NCI-H2196 treated with DMSO at 0.1 percent for 48 hours (cell line): Measurements from ENCODE around the gene ZBTB46.

Experiments used
- DNase-seq: peaks from one replicate; lab custom pipeline; 2025; ENCODE audit not compliant: unreplicated experiment; lab: John Stamatoyannopoulos, UW

The ZBTB46 gene

DNA sequence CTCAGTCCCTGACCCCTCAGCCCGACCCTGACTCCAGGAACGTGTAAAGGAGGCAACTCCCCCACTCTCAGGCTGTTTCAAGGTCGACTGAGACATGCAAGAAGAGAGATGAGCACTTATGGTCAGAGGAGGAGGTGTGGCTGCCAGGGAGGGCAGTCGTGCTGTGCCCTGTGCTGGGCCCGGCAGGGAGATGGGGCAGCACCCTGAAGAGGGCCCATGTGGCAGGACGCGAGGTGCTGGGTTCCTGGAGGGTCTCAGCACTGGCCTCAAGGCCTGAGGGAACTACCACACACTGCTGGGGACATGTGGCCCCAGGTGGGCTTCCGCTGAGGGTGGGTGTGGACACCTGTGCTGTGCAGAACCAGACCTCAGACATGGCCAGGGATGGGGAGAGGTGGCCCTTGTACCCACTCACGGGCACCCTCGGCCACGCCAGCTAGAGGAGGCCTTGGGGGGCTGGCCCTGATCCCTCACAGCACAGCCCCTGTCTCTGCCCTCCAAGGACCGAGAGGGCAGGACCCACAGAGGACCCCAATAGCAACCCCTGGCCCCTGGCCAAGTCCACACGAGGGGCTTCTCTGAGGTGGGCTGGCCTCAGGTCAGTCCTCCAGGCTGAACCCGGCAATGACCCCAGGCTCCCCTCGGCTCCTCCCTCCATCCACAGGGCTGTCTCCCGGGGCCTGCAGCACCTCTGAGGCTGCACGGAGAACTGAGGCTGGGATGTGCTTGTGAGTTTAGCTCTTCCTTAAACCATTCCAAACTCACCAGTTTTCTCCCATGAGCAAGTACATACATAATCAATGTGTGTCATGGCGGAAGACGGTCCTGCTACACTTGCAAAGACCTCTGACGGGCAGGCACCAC, 82.8 kb downstream of the ZBTB46 start:
- DNase-seq: no peak

DNA sequence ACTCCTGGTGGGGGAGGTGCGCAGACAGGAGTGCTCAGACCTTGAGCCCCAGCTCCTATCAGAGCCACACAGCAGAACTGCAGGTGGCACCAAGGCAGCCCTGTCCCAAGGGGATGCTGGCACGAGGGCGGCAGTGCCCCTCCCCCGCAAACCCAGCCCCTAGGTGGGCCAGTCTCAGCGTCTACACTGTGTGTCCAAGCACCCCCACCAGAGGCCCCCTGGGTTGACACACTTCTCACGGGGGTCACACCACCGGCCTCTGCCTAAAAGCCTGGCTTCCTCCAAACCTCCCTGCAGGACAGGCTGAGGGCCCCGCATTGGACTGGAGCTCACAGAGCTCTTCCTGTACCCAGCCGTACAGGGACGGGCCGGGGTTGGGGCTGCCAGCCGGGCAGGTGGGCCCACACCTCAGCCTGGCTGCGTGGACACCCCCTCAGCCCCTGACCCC, 83.4 kb downstream of the ZBTB46 start:
- no peak for DNase-seq

DNA sequence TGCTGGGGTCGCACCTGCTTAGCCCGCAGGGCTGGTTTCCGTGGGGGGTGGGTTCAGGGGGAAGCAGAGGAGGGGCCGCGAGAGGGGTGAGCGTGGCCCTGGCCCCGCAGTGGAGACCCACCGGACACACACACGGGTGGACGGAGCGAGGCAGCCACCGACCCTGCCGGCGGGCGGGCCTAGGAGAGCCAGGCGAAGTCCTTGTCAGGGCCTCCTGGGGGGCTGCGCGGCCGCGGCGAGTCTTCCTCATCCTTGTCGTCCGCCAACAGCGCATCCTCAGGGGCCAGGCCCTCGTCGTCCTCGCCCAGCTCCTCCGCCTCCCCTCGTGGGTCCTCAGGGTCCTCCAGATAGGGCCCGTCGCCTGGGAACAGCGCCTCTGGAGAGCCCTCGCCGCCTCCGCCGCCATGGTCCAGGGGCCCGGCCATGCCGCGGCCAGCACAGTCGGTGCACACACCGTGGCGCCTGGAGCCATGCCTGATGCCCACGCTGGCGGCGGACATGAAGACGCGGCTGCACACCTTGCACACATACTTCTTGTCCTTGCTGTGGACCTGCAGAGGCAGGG, 84.2 kb downstream of the ZBTB46 start:
- DNase-seq: no peak

DNA sequence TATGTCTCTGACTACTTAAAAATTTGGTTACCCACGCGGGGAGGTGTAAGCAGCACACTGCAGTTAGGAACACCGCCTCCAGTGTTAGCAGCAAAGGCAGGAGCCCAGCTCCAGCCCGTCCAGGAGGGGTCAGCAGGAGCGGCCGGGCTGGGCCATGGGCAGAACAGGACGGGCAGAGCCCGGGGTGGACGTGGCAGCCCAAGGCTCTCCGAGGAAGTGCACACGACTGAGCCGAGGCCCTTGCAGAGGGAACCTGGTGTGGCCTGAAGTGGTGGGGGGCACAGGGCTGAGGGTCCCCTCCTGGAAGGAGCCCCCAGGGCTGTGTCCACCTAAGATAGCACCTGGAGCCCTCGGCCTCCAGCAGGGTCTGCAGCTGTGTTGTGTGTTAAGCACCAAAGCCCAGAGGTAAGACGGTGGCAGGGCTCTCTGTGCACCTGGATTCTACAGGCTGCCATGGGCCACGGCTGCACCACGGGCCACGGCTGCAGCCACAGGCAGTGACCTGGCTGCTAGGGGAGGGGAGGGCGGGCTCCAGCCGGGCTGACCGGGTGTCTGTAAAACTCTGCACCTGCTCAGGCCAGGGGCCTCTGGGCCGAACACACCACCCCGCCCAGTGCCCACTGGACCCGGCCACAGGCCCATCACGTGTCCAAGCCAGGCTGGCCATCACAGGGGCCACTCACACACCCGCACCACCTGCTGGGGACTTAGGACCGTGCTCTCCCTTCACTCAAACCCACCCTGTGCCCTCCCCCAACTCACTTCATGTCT, 84.9 kb downstream of the ZBTB46 start:
- no peak for DNase-seq

DNA sequence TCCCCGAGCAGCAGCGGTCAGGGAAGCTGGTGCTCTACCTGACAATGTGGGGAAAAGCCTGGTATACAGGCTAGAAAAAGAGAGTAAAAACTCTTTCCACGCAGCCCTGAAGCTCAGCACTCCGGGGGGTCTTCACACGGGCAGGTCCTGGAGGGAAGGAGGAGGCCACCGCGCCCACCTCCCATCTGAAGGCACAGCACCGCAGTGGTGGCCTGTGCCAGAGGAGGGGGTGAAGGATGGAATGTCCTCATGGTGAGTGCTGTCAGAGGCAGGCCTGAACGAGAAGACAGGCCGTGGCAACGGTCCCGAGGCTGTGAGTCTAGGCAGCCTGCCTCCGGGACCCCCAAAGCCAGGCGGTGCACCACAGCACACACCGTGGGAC, 85.6 kb downstream of the ZBTB46 start:
- DNase-seq: no peak

DNA sequence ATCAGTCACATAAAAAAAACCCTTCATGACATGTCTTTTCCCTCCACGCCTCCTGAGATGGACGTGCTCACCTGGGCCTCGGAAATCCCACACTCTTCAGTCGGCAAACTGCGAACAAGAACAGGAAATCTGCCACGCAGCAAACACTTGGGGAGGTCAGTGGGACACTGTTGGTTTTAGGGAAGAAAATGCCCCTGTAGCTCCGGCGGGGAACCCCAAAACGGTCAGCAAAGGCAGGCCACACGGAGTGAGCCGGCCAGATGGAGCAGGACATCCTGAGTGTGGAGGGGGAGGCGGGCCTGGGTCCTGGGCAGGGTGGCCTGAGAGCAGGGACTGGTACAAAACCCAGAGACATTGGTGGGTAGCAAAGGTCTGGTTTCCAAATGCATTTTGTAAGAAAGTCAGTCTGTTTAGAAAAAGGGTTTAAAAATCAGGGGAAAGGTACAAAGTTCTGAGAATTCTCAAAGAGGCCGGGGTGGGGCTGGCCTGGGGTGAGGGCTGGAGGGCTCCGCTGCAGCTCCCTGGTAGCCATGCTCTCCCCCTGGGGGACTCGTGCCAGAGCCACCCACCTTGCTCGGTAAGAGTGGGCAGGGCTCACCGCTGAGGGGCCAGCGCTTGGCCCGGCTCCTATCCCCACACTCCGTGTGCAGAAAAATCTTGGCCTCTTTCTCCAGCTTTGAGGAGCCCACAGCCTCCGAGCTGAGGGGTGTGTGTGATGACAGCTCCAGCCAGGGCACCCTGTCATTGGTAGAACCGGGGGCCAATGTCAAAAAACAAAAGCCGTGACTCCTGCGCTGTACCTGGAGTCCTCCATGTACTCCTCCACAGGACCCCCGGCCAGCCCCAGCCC, 86.3 kb downstream of the ZBTB46 start:
- no peak for DNase-seq

DNA sequence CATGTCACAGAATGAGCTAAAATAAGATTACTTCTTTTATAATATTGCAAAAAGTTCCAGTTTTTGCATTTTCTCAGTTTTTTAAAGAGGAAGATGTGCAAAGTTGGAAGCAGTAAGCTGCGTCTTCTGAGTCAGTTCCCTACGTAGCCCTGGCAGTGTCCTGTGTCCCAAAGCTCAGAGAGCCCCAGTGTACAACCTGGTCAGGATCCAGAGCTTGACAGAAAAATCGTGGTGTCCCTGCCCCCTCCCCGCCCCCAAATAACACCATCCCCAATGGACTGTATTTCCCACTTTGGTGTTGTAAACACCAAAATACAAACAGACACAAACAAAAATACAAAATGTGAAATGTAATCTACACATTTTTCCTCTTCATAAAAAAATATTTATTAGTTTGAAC, 86.9 kb downstream of the ZBTB46 start:
- DNase-seq: no peak

DNA sequence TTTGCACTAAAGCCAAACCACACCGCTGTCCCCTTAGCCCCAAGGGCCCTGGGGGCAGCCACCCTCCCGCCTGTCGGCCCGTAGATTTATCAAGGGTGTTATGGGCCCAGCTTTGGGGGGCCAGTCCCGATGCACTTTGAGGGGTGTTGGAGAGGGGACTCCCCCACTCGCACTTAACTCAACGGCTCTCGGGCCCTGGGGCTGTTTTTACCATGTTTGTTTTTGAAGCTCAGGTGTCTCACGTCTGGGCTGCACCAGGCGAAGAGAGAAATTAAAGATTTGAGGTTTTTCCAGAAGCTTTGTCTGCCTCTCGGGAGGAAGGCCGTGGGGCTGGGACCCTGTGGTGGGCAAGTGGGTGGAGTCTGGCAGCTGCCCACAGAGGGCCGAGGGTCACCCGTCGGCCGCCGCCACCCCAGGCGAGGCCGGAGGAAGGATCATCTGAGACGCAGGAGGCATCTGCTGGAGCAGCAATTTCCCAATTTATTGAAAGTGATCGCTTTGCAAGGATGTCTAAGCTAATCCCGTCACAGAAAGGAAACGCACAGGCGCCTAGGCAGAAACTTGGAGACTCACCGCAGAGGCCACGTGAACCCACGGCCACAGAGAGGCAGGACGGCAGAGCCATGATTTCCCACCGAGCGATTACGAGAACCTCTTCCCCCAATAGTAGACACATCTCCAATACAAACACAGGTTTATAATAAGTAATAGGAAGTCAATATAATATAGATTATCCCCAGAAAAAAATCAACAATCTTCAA, 87.7 kb downstream of the ZBTB46 start:
- no peak for DNase-seq

DNA sequence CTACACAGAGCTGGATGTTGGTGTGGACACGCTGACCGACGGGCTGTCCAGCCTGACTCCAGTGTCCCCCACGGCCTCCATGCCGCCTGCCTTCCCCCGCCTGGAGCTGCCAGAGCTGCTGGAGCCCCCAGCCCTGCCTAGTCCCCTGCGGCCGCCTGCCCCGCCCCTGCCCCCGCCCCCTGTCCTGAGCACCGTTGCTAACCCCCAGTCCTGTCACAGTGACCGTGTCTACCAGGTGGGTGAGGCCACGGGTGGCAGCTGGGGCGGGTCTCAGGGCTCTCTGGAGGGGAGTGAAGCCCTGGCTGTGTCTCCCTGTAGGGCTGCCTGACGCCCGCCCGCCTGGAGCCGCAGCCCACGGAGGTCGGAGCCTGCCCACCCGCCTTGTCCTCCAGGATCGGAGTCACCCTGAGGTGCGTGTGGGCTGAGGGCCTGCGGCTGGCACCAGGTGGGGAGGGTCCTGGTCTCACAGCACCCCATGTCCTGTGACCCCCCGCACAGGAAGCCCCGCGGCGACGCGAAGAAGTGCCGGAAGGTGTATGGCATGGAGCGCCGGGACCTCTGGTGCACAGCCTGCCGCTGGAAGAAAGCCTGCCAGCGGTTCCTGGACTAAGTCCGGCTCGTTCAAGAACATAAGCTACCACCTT, 88.6 kb downstream of the ZBTB46 start:
- DNase-seq: no peak

DNA sequence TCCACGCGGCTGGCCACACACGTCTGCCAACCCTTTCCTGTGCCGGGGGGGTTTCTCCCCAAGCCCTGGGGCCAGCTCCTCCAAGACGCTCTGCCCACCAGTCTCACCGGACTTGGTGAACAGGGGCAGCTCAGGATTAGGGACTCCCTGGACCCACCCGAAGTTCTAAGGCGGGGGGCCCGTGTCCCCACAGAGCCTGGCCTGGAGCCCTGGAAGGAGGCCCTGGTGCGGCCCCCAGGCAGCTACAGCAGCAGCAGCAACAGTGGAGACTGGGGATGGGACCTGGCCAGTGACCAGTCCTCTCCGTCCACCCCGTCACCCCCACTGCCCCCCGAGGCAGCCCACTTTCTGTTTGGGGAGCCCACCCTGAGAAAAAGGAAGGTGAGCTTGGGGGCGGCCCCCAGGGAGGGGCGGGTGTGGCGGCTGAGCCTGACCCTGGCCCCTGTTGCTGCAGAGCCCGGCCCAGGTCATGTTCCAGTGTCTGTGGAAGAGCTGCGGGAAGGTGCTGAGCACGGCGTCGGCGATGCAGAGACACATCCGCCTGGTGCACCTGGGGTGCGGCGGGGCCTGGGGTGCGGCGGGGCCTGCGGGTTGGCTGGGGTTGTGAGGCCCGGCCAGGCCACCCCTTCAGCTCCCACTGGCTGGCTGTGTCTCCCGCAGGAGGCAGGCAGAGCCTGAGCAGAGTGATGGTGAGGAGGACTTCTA, 89.2 kb downstream of the ZBTB46 start:
- no peak for DNase-seq

DNA sequence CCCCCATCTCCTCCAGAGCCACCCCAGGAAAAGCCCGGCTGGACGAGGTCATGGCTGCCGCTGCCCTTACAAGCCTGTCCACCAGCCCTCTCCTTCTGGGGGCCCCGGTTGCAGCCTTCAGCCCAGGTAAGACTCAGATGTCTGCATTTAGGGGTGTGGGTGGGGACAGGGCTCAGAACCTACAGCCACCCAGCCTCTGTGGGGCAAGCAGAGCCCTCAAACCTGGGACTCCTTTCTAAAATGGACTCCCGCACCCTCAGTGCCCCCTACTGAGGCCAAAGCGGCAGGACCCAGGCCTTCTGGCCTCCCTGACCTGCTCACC, 89.7 kb downstream of the ZBTB46 start:
- DNase-seq: no peak

DNA sequence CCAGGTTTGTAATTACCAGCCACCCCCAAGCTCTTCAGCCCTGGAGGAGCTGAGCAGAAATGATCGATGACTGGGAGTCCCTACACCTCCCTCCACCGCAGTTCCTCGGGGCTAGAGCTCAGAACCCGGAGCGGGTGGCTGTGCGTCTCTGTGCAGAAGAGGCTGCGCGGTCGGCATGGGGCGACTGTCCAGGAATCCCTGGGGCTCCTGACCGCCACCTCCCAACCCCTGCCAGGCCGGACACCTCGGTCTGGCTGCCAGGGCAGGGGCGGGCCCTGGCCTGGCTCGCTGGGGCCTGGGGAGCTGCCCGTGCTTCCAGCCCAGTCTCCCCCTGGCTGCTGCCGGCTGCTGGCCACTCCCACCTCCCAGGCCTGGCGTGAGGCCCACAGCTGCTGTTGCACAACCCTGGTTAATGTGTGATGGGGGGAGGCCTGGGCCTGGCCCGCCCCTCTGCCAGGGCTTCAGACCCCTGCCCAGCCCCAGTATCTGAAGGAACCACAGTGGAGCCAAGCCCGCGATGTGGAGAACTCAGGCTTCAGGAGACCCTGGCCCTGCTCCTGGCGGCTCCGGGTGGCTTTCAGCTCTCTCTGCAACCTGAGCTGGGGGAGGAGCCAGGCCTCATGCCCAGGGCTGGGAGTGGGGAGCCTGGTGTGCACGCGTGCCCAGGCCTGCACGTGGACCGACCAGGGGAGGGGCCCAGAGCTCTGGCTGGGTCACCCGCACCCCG, 90.3 kb downstream of the ZBTB46 start:
- peak; percentile 85 for DNase-seq

DNA sequence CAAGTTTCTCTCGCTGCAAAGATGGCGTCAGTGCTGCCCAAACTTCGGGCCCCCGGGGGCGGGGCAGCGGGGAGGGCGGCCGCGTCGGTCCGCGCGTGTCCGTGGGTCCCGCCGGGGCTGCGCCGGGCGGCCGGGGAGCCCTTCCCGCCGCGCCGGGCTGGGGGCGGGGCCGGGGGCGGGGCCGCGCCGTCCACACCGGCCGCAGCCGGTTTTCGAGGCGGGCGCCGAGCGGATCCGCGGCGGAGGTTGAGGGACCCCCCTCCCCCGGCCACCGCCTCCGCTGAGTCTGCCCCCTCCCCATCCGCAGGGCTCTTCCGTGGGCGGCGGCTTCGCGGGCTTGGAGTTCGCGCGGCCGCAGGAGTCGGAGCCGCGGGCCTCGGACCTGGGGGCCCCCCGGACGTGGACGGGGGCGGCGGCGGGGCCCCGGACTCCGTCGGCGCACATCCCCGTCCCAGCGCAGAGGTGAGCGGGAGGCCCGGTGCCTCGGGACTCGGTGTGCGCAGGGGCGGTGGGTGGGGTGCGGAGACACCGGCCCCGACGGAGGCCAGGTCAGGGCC, 90.9 kb downstream of the ZBTB46 start:
- DNase-seq: peak; percentile 11

DNA sequence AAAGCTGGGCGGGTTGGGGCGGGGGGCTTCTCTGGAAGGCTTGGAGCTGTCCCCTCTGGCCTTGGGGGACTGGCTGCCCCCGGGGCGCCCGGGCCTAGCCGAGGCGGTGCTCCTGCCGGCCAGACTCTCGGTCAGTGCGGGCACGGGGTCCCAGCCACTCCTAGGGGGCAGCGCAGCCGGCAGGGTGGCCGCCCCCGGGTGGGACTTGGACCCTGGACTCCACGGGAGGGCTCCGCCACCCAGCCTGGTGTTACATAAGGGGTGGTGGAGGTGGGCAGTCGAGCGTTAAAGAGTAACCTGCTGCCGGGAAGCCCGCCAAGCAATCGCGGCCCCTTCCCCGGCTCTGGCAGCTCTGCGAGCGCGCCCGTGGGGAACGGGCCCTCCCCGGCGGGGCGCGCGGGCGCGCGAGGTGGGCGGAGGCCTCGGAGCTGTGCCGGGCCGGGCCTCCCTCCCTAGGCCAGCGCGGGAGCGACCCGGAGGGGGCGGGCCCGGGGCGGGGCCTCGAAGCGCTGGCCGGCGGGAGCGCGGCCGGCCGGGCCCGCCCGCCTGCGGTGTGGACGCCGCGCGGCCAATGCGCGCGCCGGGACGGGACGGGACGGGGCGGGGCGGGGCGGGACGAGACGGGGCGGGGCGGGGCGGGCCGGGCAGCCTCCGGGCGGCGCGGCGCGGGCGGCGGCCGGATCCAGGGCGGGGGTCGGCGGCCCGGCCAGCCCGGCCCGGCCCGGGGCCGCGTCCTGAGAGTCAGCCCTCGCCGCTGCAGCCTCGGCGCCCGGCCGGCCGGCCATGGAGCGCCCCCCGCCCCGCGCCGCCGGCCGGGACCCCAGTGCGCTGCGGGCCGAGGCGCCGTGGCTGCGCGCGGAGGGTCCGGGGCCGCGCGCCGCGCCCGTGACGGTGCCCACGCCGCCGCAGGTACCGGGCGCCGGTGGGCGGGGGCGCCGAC, 91.7 kb downstream of the ZBTB46 start, which contains the start of gene SLC2A4RG:
TSS of gene SLC2A4RG (plus strand) at position 647 of the 940 bp plus-strand sequence. CDS start at position 784, 137 bp downstream.
- DNase-seq: peak; percentile 43

DNA sequence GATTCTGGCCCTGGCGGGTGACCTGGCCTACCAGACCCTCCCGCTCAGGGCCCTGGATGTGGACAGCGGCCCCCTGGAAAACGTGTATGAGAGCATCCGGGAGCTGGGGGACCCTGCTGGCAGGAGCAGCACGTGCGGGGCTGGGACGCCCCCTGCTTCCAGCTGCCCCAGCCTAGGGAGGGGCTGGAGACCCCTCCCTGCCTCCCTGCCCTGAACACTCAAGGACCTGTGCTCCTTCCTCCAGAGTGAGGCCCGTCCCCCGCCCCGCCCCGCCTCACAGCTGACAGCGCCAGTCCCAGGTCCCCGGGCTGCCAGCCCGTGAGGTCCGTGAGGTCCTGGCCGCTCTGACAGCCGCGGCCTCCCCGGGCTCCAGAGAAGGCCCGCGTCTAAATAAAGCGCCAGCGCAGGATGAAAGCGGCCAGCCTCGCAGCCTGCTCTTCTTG, 92.4 kb downstream of the ZBTB46 start:
- DNase-seq: no peak

DNA sequence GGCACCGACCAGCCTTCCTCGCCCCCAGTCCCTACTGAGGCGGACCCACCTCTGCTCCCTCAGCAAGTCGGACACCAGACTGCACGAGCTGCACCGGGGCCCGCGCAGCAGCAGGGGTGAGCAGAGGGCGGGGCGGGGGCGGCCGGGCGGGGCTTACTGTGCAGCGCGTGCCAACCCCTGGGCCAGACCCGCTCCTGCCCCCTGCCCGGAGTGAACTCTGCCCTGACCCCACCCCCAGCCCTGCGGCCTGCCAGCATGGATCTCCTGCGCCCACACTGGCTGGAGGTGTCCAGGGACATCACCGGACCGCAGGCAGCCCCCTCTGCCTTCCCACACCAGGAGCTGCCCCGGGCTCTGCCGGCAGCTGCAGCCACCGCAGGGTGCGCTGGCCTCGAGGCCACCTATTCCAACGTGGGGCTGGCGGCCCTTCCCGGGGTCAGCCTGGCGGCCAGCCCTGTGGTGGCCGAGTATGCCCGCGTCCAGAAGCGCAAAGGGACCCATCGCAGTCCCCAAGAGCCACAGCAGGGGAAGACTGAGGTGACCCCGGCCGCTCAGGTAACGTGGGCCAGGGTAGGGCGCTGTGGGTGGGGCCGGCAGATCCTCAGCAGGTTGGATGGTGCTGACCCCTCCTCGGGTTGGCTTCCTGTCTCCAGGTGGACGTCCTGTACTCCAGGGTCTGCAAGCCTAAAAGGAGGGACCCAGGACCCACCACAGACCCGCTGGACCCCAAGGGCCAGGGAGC, 92.9 kb downstream of the ZBTB46 start:
- DNase-seq: no peak

DNA sequence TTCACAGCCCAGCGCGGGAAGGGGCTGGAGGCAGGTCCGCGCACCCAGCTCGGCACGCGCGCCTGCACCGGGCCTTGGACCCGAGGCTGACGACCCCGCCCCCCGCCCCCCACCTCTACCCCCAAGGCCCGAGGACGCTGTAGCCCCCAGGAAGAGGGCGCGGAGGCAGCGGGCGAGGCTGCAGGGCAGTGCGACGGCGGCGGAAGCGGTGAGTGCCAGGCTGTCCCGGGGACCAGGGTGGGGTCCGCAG, 93.4 kb downstream of the ZBTB46 start:
- no peak for DNase-seq
